HL-60/S4 treated with phorbol 12-myristate 13-acetate at 8.2 ng/mL for 4 days and 3 days (cell line): ENCODE data around the gene MICB.
"Not testable (repeated sequence)": the region's sequence is repeated elsewhere in the genome, so short reads cannot be mapped to it uniquely, and the experiment has no call there.

ENCODE experiments used
- in situ Hi-C: fragments of 300-500 bp; cut with MboI; formaldehyde crosslinking; loops from 2 replicates; pipeline ENCODE4 v1.15.0; 2022; ENCODE audit warnings: low sequenced_read_pairs

The MICB gene

GRCh38 chr6:31498748-31499147, 803 bp downstream of the MICB start:
- in situ Hi-C loops, result no loop called here

GRCh38 chr6:31499648-31500047, 1.7 kb downstream of the MICB start:
- in situ Hi-C loops, result not testable (repeated sequence)

GRCh38 chr6:31502586-31502985, 4.6 kb downstream of the MICB start:
- in situ Hi-C loops, result no loop called here

- in situ Hi-C loops, result not testable (repeated sequence)
Measured at GRCh38 chr6:31509036-31509435, 11.1 kb downstream of the MICB start.

GRCh38 chr6:31510007-31510406, 12.1 kb downstream of the MICB start:
- in situ Hi-C loops, result no loop called here

- in situ Hi-C loops, result no loop called here
Measured at GRCh38 chr6:31513456-31514165, 15.7 kb downstream of the MICB start.

- in situ Hi-C loops, result no loop called here
Measured at GRCh38 chr6:31521835-31522234, 23.9 kb downstream of the MICB start.

- in situ Hi-C loops, result no loop called here
Measured at GRCh38 chr6:31525553-31525931, 27.6 kb downstream of the MICB start.

GRCh38 chr6:31525932-31526591, 28.1 kb downstream of the MICB start:
- in situ Hi-C loops, result no loop called here

GRCh38 chr6:31528307-31528777, 30.4 kb downstream of the MICB start:
- in situ Hi-C loops, result no loop called here

GRCh38 chr6:31528821-31529328, 30.9 kb downstream of the MICB start, which contains the start of gene MCCD1:
Gene MCCD1 (plus strand): TSS chr6:31528962. CDS start chr6:31529015, 53 bp downstream.
- in situ Hi-C loops, result no loop called here

- in situ Hi-C loops, result no loop called here
Measured at GRCh38 chr6:31529329-31530150, 31.6 kb downstream of the MICB start.

GRCh38 chr6:31530659-31531058, 32.7 kb downstream of the MICB start:
- in situ Hi-C loops, result no loop called here

- in situ Hi-C loops, result no loop called here
Measured at GRCh38 chr6:31531162-31531561, 33.2 kb downstream of the MICB start.

GRCh38 chr6:31531771-31532643, 34.1 kb downstream of the MICB start:
- in situ Hi-C loops, result no loop called here

- in situ Hi-C loops, result no loop called here
Measured at GRCh38 chr6:31532644-31533454, 34.9 kb downstream of the MICB start.

GRCh38 chr6:31533455-31533841, 35.5 kb downstream of the MICB start:
- in situ Hi-C loops, result no loop called here

GRCh38 chr6:31534011-31534410, 36.1 kb downstream of the MICB start:
- in situ Hi-C loops, result no loop called here

- in situ Hi-C loops, result no loop called here
Measured at GRCh38 chr6:31534521-31535040, 36.6 kb downstream of the MICB start.
